Neural progenitor cell (in vitro differentiated cells): Measurements from ENCODE around the gene GPR137B. TPM values are rescaled to one million over a fixed set of nuclear protein-coding genes. Genes with fewer than 3 reads are reported as not detected.

ENCODE experiments used
- DNase-seq: peaks from one replicate; pipeline ENCODE4 v3.0.0-alpha.2; 2016; ENCODE audit warnings: low spot score
- H2AFZ ChIP-seq: fragments of 200-600 bp; sonication (generic); replicated peaks from 2 replicates; pipeline ENCODE4 v1.6.1; 2016; ENCODE audit warnings: antibody characterized with exemption
- H3F3A ChIP-seq: fragments of 200-600 bp; sonication (generic); 2 replicates; pipeline ENCODE4 v1.6.1; 2016; ENCODE audit warnings: antibody characterized with exemption, low read depth
- H3K27ac ChIP-seq: fragments of 200-600 bp; sonication (generic); 2 replicates; pipeline ENCODE4 v1.5.1; 2016; ENCODE audit warnings: mild to moderate bottlenecking
- H3K27me3 ChIP-seq: fragments of 200-600 bp; sonication (generic); 2 replicates; pipeline ENCODE4 v1.6.1; 2016; ENCODE audit warnings: mild to moderate bottlenecking, moderate library complexity
- H3K36me3 ChIP-seq: fragments of 200-600 bp; sonication (generic); 2 replicates; pipeline ENCODE4 v1.5.1; 2016
- H3K4me1 ChIP-seq: fragments of 200-600 bp; sonication (generic); 2 replicates; pipeline ENCODE4 v1.6.1; 2016; ENCODE audit warnings: mixed run types
- H3K4me2 ChIP-seq: fragments of 200-600 bp; sonication (generic); 2 replicates; pipeline ENCODE4 v1.6.1; 2016
- H3K4me3 ChIP-seq: fragments of 200-600 bp; sonication (generic); 2 replicates; pipeline ENCODE4 v1.5.1; 2016
- H3K79me2 ChIP-seq: fragments of 200-600 bp; sonication (generic); 2 replicates; pipeline ENCODE4 v1.6.1; 2016; ENCODE audit warnings: low read depth
- H3K9ac ChIP-seq: fragments of 200-600 bp; sonication (generic); 2 replicates; pipeline ENCODE4 v1.6.1; 2016
- H3K9me3 ChIP-seq: fragments of 200-600 bp; sonication (generic); 2 replicates; pipeline ENCODE4 v1.5.1; 2016; ENCODE audit warnings: low read depth
- H4K20me1 ChIP-seq: fragments of 200-600 bp; sonication (generic); 2 replicates; pipeline ENCODE4 v1.6.1; 2016; ENCODE audit warnings: low read depth
- H3K27ac Mint-ChIP-seq: 3 replicates; pipeline ENCODE4 v1.8.0; 2021; ENCODE audit warnings: mixed read lengths
- H3K27me3 Mint-ChIP-seq: 2 replicates; pipeline ENCODE4 v1.8.0; 2022; ENCODE audit warnings: low read depth, mild to moderate bottlenecking, inconsistent platforms, moderate library complexity, mixed read lengths; ENCODE audit not compliant: insufficient read depth
- H3K36me3 Mint-ChIP-seq: 3 replicates; pipeline ENCODE4 v1.8.0; 2021; ENCODE audit warnings: mixed read lengths
- H3K4me1 Mint-ChIP-seq: 3 replicates; pipeline ENCODE4 v1.8.0; 2021; ENCODE audit warnings: mixed read lengths
- H3K4me3 Mint-ChIP-seq: 3 replicates; pipeline ENCODE4 v1.8.0; 2021; ENCODE audit warnings: mild to moderate bottlenecking, moderate library complexity, mixed read lengths
- H3K9me3 Mint-ChIP-seq: 3 replicates; pipeline ENCODE4 v1.8.0; 2020; ENCODE audit warnings: mixed read lengths
- EZH2 ChIP-seq: fragments of 200-600 bp; sonication (generic); IDR thresholded peaks from 2 replicates; pipeline ENCODE4 v1.6.1; 2017; ENCODE audit warnings: antibody characterized with exemption, mild to moderate bottlenecking, moderate library complexity
- EZH2phosphoT487 ChIP-seq: fragments of 200-600 bp; sonication (generic); IDR thresholded peaks from 2 replicates; pipeline ENCODE4 v1.6.1; 2017; ENCODE audit warnings: antibody characterized with exemption
- total RNA-seq: library from RNA; depleted of rRNA; stranded (reverse); fragments of >200 nt; gene quantifications from 2 replicates; pipeline ENCODE4 v1.2.3, GENCODE V29; 2015; ENCODE audit warnings: low replicate concordance
- TF ChIP-seq, protein P1 (sequence below): fragments of 200-600 bp; sonication (generic); IDR thresholded peaks from 2 replicates; pipeline ENCODE4 v1.5.1; 2017; ENCODE audit warnings: antibody characterized with exemption, mild to moderate bottlenecking

GPR137B gene
- total RNA-seq, 1 donor from 2014 or later = 4.3 TPM

DNA sequence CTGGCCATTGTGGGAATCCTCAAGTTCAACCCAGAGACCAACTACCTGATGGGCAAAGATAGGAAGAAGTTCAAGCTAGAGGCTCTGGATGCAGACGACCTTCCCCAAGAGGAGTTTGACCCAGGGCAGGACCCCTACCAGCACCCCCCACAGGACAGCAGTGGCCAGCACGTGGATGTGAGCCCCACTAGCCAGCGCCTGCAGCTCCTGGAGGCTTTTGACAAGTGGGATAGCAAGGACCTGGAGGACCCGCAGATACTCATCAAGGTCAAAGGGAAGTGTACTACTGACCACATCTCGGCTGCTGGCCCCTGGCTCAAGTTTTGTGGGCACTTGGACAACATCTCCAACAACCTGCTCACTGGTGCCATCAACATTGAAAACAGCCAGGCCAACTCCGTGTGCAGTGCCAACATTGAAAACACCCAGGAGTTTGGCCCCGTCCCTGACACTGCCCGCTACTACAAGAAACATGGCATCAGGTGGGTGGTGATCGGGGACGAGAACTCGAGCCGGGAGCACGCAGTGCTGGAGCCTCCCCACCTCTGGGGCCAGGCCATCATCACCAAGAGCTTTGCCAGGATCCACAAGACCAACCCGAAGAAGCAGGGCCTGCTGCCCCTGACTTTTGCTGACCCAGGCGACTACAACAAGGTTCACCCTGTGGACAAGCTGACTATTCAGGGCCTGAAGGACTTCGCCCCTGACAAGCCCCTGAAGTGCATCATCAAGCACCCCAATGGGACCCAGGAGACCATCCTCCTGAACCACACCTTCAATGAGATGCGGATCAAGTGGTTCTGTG is 30.6 kb upstream of the GPR137B start:
- Mint-ChIP-seq H3K27ac (no peak overlapping the region), H3K9me3 (no peaks in the 10 kb centered on the region), H3K4me3 (no peak overlapping the region), H3K27me3 (peaks cover 6% of the 10 kb centered on the region), H3K36me3 (no peaks in the 10 kb centered on the region), H3K4me1 (no peaks in the 10 kb centered on the region)
- H3K9me3 ChIP-seq = no peaks in the 10 kb centered on the region
- H3K9ac ChIP-seq = no peak overlapping the region
- H3K4me3 ChIP-seq = no peak overlapping the region
- no peaks in the 10 kb centered on the region for H3K36me3 ChIP-seq
- H3K4me1 ChIP-seq = no peaks in the 10 kb centered on the region
- no peak overlapping the region for H3K4me2 ChIP-seq
- no peaks in the 10 kb centered on the region for H3K27me3 ChIP-seq
- TF ChIP-seq, protein P1, sequence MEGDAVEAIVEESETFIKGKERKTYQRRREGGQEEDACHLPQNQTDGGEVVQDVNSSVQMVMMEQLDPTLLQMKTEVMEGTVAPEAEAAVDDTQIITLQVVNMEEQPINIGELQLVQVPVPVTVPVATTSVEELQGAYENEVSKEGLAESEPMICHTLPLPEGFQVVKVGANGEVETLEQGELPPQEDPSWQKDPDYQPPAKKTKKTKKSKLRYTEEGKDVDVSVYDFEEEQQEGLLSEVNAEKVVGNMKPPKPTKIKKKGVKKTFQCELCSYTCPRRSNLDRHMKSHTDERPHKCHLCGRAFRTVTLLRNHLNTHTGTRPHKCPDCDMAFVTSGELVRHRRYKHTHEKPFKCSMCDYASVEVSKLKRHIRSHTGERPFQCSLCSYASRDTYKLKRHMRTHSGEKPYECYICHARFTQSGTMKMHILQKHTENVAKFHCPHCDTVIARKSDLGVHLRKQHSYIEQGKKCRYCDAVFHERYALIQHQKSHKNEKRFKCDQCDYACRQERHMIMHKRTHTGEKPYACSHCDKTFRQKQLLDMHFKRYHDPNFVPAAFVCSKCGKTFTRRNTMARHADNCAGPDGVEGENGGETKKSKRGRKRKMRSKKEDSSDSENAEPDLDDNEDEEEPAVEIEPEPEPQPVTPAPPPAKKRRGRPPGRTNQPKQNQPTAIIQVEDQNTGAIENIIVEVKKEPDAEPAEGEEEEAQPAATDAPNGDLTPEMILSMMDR = no peak
- no peak for TF ChIP-seq EZH2
- no peak for TF ChIP-seq EZH2phosphoT487
- no peak for DNase-seq
- H4K20me1 ChIP-seq = no peaks in the 10 kb centered on the region
- H3K27ac ChIP-seq = no peak overlapping the region
- H3F3A ChIP-seq = no peaks in the 10 kb centered on the region
- no peak overlapping the region for H2AFZ ChIP-seq
- no peaks in the 10 kb centered on the region for H3K79me2 ChIP-seq

DNA sequence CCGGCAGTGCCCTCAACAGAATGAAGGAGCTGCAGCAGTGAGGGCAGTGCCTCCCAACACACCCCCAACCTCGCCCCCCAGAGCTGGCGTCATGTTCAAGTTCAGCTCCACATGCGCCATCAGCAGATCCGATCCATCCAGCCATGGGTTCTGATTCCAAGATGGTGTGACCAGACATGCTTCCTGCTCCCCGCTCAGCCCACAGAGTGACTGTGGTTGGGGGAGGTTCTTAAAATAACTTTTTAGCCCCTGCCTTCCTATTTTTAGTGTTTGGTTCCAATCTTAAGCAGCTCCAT is 30.1 kb upstream of the GPR137B start:
- H3K4me1 Mint-ChIP-seq = no peaks in the 10 kb centered on the region
- Histone ChIP-seq H3K4me1 (no peaks in the 10 kb centered on the region), H3K4me2 (no peak overlapping the region), H3F3A (no peaks in the 10 kb centered on the region), H3K79me2 (no peaks in the 10 kb centered on the region), H3K9me3 (no peaks in the 10 kb centered on the region), H3K4me3 (no peak overlapping the region), H3K9ac (no peak overlapping the region), H3K27me3 (no peaks in the 10 kb centered on the region), H3K36me3 (no peaks in the 10 kb centered on the region), H4K20me1 (no peaks in the 10 kb centered on the region), H3K27ac (no peak overlapping the region), H2AFZ (no peak overlapping the region)
- no peak for DNase-seq
- H3K27ac Mint-ChIP-seq = no peak overlapping the region
- no peaks in the 10 kb centered on the region for H3K36me3 Mint-ChIP-seq
- H3K9me3 Mint-ChIP-seq = no peaks in the 10 kb centered on the region
- TF ChIP-seq, protein P1 = no peak
- TF ChIP-seq EZH2 = no peak
- no peak for TF ChIP-seq EZH2phosphoT487
- no peak overlapping the region for H3K4me3 Mint-ChIP-seq
- H3K27me3 Mint-ChIP-seq = peaks cover 6% of the 10 kb centered on the region

DNA sequence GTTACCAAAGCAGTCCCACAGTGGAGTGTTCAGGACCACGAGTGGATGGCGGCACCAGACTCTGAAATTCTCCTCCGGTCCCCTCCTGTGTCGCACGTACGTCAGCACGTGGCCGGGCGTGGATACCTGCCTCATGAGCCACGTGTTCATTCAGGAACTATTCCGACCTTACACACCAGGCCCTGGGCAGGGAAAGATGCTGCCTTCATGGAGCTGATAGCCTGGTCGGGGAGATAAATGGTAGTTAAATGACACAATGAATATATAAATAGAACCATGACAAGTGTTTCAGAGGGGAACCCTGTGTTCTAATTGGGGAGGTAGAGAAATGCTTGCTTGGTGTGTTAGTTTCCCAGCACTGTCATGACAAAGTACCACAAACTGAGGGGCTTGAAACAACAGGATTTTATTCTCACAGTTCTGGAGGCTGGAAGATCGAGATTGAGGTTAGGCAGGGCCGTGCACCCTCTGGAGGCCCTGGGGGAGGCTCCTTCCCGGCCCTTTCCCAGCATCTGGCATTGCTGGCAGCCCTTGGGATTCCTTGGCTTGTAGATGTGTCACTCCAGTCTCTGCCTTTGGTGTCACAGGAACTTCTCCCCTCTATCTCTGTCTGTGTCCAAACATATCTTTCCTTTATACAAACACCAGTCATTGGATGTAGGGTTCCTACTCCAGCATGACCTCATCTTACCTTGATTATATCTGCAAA is 28.9 kb upstream of the GPR137B start:
- Histone ChIP-seq H4K20me1 (no peaks in the 10 kb centered on the region), H3K4me1 (no peaks in the 10 kb centered on the region), H3K27ac (no peak overlapping the region), H3K27me3 (no peaks in the 10 kb centered on the region), H3K4me2 (no peak overlapping the region), H3K9me3 (no peaks in the 10 kb centered on the region), H3F3A (no peaks in the 10 kb centered on the region), H3K9ac (no peak overlapping the region), H3K4me3 (no peak overlapping the region), H2AFZ (no peak overlapping the region), H3K36me3 (no peaks in the 10 kb centered on the region), H3K79me2 (no peaks in the 10 kb centered on the region)
- Mint-ChIP-seq H3K9me3 (no peaks in the 10 kb centered on the region), H3K27me3 (peaks cover 6% of the 10 kb centered on the region), H3K36me3 (no peaks in the 10 kb centered on the region), H3K4me3 (no peak overlapping the region), H3K27ac (no peak overlapping the region), H3K4me1 (no peaks in the 10 kb centered on the region)
- TF ChIP-seq EZH2phosphoT487 (no peak), EZH2 (no peak)
- TF ChIP-seq, protein P1 = no peak
- DNase-seq = no peak
